ENCODE results near the gene ADARB2. TPM values are rescaled to one million over a fixed set of nuclear protein-coding genes. Genes with fewer than 3 reads are reported as not detected.

The ADARB2 gene
- total and polyA plus RNA-seq, 2 experiments from 2014 or later = 2.0 to 5.0 TPM

GRCh38 chr10:1706711-1707110 lies 30.6 kb downstream of the ADARB2 start:
- TF ChIP-seq ETS1 (IDR thresholded peaks at IDR 0.05) (no peak), POLR2AphosphoS5 (IDR thresholded peaks at IDR 0.05; ENCODE audit: low read depth) (no peak), ZNF331 (CRISPR knock-in tag; IDR thresholded peaks at IDR 0.05; ENCODE audit: low read depth) (no peak), ZNF114 (CRISPR knock-in tag; IDR thresholded peaks at IDR 0.05) (no peak), CTCF (conservative IDR thresholded peaks at IDR 0.05; ENCODE audit: low read depth in 2 of 2) (no peak), REST (IDR thresholded peaks at IDR 0.05; ENCODE audit: unreplicated experiment) (no peak), STAT1 (IDR thresholded peaks at IDR 0.05; ENCODE audit: unreplicated experiment) (no peak), EZH2 (IDR thresholded peaks at IDR 0.05; ENCODE audit: low read depth, unreplicated experiment) (no peak), NANOG (IDR thresholded peaks at IDR 0.05; ENCODE audit: borderline replicate concordance) (no peak), JUNB (IDR thresholded peaks at IDR 0.05; ENCODE audit: unreplicated experiment) (no peak), ZNF462 (CRISPR knock-in tag; IDR thresholded peaks at IDR 0.05) (no peak), CREB1 (CRISPR knock-in tag; IDR thresholded peaks at IDR 0.05; ENCODE audit: low read depth) (no peak), EZH2phosphoT487 (IDR thresholded peaks at IDR 0.05; ENCODE audit: unreplicated experiment) (no peak)
- Mint-ChIP-seq H3K27ac (no peak overlapping the region), H3K9me3 (peaks cover 58% of the 10 kb centered on the region), H3K4me3 (no peak overlapping the region), H3K27me3 (ENCODE audit: insufficient read depth, low read depth, poor library complexity) (peaks cover 12% of the 10 kb centered on the region), H3K4me1 (peaks cover 5% of the 10 kb centered on the region; the same call in 2 of the 3 replicates), H3K36me3 (ENCODE audit: low read depth) (peaks cover 56% of the 10 kb centered on the region)
- H3K27ac ChIP-seq (ENCODE audit: low read depth) = no peak overlapping the region
- DNase-seq (ENCODE audit: low spot score) = no peak
- H3K4me1 ChIP-seq (ENCODE audit: insufficient read depth) = no peaks in the 10 kb centered on the region
- H3K27me3 ChIP-seq (ENCODE audit: insufficient read depth) = no peaks in the 10 kb centered on the region
- H3K36me3 ChIP-seq (ENCODE audit: insufficient read depth) = peaks cover 10% of the 10 kb centered on the region; the same call in 1 of the 2 replicates
- H3K4me2 ChIP-seq = no peak overlapping the region
- no peak for ATAC-seq
- peaks cover 3% of the 10 kb centered on the region; the same call in 1 of the 2 replicates for H3K9me2 ChIP-seq (ENCODE audit: insufficient read depth)
- H3K4me3 ChIP-seq = no peak overlapping the region
- H3K79me2 ChIP-seq (replicated peaks; ENCODE audit: insufficient read depth) = no peaks in the 10 kb centered on the region
- no peaks in the 10 kb centered on the region for H4K20me1 ChIP-seq (replicated peaks; ENCODE audit: insufficient read depth)
- no peaks in the 10 kb centered on the region for H3F3A ChIP-seq (replicated peaks; ENCODE audit: low read depth)
- no peak overlapping the region for H2AFZ ChIP-seq
